Astrocyte of the cerebellum (primary cell): ENCODE measurements around the gene MSANTD2.

Source experiments
- DNase-seq: peaks from one replicate; pipeline ENCODE4 v3.0.0-alpha.2; 2011; ENCODE audit warnings: low read depth
- H3K4me3 ChIP-seq: 2 replicates; pipeline ENCODE4 v1.5.1; 2011; ENCODE audit warnings: mild to moderate bottlenecking, low read depth, low read length, moderate library complexity
- in situ Hi-C: cut with HindIII; loops from 2 replicates; pipeline ENCODE4 v1.10.0; 2017; ENCODE audit warnings: low sequenced_read_pairs
- TF ChIP-seq, protein P1 (sequence below): IDR thresholded peaks from 2 replicates; pipeline ENCODE4 v1.5.1; 2012; ENCODE audit warnings: low read length, low read depth, moderate library complexity, mild to moderate bottlenecking; ENCODE audit errors: missing control alignments

The MSANTD2 gene

GRCh38 chr11:124756753-124757227 is 43.4 kb downstream of the MSANTD2 start:
- DNase-seq = no peak
- TF ChIP-seq, protein P1, sequence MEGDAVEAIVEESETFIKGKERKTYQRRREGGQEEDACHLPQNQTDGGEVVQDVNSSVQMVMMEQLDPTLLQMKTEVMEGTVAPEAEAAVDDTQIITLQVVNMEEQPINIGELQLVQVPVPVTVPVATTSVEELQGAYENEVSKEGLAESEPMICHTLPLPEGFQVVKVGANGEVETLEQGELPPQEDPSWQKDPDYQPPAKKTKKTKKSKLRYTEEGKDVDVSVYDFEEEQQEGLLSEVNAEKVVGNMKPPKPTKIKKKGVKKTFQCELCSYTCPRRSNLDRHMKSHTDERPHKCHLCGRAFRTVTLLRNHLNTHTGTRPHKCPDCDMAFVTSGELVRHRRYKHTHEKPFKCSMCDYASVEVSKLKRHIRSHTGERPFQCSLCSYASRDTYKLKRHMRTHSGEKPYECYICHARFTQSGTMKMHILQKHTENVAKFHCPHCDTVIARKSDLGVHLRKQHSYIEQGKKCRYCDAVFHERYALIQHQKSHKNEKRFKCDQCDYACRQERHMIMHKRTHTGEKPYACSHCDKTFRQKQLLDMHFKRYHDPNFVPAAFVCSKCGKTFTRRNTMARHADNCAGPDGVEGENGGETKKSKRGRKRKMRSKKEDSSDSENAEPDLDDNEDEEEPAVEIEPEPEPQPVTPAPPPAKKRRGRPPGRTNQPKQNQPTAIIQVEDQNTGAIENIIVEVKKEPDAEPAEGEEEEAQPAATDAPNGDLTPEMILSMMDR = no peak
- in situ Hi-C loops = no loop called here
- no peak overlapping the region for H3K4me3 ChIP-seq

DNA sequence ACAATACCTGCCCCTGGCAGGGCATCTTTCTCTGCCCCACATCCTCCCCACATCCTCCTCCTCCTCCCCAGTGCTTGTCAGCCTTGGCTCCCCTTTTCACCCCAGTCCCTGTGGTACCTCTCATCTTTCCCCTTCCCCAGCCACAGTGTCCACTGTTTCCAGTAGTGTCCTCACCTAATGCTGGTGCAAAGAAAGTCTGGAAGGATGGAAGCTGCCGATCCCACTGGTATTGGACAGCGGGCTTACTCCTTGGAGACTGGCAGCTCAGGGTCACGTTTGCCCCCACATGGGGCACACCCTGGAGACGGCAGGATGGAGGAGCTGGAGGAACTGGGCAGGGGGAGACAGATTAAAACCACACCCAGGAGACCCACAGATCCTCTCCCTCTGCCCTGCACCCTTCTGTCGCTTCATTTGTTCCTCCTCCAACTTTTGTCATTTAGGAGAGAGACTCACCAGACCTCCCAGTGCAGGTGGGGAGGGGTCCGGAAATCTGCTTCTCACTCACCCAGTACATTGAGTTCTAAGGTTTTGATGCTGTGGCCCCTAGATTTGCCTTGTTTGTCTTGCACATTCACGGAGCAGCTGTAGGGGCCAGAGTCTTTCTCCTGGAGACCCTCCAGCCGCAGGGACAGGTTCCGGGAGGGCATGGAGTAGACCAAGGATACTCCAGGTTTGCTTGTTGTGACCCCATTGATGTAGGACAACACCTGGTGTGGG is 44.0 kb downstream of the MSANTD2 start:
- H3K4me3 ChIP-seq = no peak overlapping the region
- no peak for DNase-seq
- in situ Hi-C loops = no loop called here
- TF ChIP-seq, protein P1 = no peak

GRCh38 chr11:124754710-124755109 is 45.5 kb downstream of the MSANTD2 start:
- TF ChIP-seq, protein P1 = no peak
- in situ Hi-C loops = no loop called here
- no peak overlapping the region for H3K4me3 ChIP-seq
- DNase-seq = no peak

GRCh38 chr11:124754309-124754708 is 45.9 kb downstream of the MSANTD2 start:
- no peak overlapping the region for H3K4me3 ChIP-seq
- DNase-seq = no peak
- TF ChIP-seq, protein P1 = no peak
- in situ Hi-C loops = no loop called here

DNA sequence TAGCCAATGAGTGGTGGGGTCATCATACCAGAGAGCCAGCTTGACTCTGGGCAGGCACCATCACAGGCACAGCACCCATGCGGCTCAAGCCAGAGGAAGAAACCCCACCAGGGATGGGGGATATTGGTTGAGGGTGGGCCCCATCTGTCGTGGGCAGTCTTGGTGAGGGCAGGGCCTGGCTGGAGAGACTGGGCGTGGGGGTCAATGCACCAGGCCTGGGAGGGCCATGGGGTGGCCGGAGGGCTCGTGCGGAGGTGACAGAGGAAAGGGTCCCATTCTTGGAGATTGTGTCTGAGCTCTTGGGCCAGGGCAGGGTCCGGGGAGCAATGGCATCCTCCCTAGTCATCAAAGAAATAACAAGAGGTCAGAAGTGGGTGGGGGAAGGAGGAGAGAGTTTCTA is 46.6 kb downstream of the MSANTD2 start:
- H3K4me3 ChIP-seq = no peak overlapping the region
- in situ Hi-C loops = no loop called here
- TF ChIP-seq, protein P1 = no peak
- DNase-seq = no peak

- H3K4me3 ChIP-seq = no peak overlapping the region
- in situ Hi-C loops = no loop called here
- TF ChIP-seq, protein P1 = no peak
- no peak for DNase-seq
These were observed 47.0 kb downstream of the MSANTD2 start for GRCh38 chr11:124753205-124753604.
